RPMI8226 (cell line): Measurements from ENCODE around the gene SLC38A6.

ENCODE experiments used
- DNase-seq: peaks from one replicate; pipeline ENCODE4 v3.0.0-alpha.2; 2015

Gene SLC38A6

DNA sequence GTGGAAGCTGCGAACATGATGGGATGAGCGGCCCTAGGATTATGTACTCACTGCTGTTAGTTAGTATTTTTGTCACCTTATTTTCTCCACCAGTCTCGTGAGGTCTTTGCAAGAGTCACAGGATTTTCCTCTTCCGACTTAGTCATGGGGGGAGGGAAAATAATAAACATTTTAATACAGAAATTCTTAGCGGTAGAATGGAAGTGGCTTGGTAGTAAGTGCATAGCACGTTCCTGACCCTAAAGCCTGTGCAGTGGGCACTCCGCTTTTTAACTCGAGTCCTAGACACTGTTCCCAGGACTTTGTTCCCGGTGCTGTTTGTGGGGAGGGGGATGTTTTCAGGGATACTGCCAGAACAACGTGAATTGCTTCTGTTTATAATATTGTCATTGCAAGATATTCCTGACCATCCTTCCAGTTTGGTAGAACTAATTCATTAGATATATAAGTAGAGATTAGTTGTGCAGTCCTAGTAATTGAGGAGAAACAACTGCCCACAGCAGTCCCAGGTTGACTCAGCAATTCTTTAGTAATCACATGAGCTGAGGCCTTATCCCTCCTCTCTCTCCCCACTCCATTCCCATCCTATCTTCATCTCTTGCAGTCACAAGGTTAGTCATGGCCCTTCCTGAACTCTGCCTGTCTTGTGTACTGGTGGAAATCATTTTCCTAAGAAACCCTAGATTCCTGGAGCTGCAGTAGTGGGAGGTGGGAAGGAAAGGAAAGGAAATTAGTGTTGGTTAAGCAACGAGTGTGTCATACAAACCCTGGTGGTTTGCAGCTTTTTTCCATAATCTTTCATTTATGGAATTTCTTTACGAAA lies 799 bp downstream of the SLC38A6 start:
- DNase-seq: no peak

- no peak for DNase-seq
Observed at GRCh38 chr14:60984196-60984595, 3.2 kb downstream of the SLC38A6 start.

GRCh38 chr14:60986500-60986899 lies 5.5 kb downstream of the SLC38A6 start:
- no peak for DNase-seq

GRCh38 chr14:60989599-60989998 lies 8.6 kb downstream of the SLC38A6 start:
- no peak for DNase-seq

DNA sequence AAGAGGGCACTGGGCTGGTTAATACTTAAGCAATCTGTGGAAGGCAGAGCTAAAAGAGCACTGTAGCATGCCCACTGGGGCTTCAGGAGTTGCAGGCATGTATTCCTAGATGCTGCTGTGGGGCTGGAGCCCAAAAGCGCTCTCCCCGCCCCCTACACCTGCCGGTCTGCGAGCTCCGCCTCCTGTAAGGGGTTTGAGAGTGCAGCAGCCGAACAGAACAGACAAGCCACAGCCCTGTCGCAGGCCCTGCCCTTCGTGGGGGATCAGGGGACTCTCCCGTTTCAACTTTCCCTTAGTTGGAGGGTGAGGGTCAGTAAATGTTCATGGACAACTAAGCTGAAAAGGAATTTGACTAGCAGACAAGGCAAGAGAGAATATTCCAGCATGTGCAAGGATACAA lies 17.6 kb downstream of the SLC38A6 start:
- no peak for DNase-seq

GRCh38 chr14:60999536-60999935 lies 18.5 kb downstream of the SLC38A6 start:
- no peak for DNase-seq

DNA sequence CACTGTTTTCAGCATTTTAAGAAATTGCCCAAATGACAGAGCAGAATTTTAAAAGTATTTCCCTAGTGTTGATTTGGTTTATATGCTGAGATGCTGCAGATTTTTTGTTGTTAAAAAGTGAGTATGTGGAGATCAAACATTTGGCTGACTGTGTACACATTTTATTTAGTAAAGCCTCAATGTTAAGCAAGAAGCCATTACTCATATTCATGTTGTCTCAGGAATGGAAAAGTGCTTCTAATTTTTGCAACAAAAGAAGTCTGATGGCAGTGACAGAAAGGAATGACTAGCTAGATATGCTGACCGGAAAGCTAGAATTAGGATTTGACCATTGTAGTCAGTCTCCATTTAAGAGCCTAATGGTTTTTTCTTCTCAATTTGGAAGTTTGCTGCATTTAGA lies 22.5 kb downstream of the SLC38A6 start:
- DNase-seq: no peak

GRCh38 chr14:61019537-61019936 lies 38.5 kb downstream of the SLC38A6 start:
- no peak for DNase-seq

DNA sequence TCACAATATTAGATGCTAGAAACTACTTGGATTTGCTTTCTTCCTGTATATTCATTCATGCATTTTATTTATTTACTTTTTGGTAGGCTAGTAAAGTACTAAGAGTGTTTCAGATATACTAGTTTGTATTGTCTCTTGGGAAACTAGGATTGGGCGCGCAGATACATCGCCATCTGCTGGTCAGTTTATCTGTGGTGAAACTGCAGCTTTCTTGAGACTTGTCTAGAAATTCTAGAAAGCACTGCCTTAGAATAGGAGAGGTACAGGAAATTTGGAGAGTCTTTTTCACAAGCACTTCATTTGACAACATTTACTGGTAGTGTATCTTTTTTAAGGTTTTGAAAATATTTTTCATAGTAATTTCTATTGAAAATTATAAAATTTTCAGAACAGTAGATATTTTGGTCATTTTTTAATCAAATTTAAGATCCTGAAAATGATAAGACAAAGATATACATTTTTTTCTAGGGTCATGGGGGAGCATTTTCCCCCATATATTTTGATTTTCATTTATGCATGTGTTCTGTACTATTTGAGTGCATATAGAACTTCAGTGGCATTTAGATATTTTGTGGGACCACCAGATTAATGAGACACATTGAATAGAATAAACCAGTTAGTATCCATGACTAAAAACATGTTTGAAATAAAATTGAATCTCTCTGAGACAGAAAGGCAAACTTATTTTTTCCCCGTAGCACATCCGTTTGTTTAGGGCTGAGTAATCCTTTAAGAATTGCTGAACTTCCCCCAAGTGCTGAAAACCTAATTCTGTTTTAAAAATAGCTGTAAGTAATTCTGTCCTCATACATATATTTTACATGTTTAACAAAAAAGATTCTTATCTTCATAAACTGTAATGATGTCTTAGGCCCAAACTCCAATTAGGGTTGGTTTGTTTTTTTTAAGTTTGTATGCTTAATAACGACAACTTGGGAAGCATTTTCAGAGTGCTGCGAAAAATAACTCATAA lies 44.5 kb downstream of the SLC38A6 start:
- peak; percentile 58 for DNase-seq

GRCh38 chr14:61026526-61026925 lies 45.5 kb downstream of the SLC38A6 start:
- no peak for DNase-seq

DNA sequence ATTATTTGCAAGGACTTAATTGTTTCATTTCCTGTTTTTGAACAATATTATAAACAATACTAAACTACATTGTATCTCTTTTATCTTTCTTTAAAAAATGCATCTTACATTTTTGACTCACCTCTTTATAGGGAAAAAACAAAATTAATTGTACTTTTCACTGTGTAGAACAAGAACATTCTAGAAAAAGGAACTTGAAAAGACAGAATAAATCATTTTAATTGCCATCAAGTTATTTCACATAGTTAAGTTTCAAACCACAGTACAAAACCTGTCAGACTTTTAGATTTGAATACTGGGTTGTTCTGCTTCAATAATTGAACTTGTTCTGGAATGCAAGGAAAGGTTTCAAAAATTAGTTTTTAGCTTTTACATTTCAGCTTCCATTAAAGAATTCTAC lies 50.0 kb downstream of the SLC38A6 start:
- DNase-seq: no peak

- DNase-seq: no peak
Observed at GRCh38 chr14:61033054-61033453, 52.0 kb downstream of the SLC38A6 start.

- DNase-seq: no peak
Observed at GRCh38 chr14:61033855-61034254, 52.8 kb downstream of the SLC38A6 start.

GRCh38 chr14:61034416-61035120 lies 53.5 kb downstream of the SLC38A6 start:
- DNase-seq: peak; percentile 83

DNA sequence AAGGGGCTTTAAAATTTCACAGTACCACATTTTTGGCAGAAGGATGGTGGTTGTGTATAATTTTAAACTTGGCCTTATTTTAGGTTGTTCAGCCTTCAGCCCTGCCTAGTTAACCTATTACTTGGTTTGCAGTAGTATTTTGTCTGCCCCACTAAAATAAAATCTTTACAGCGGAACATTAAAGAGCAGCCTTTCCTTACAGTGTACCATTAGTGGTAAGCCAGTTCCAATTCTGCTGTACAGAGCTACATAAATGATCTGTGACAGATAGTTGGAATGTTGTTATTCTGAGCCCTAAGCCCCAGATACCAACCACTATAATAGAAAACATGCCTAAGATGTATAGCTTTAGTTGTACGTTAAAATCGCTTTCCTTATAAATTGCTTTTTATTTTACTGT lies 56.2 kb downstream of the SLC38A6 start:
- no peak for DNase-seq

GRCh38 chr14:61041704-61042103 lies 60.7 kb downstream of the SLC38A6 start:
- DNase-seq: no peak

GRCh38 chr14:61042220-61042619 lies 61.2 kb downstream of the SLC38A6 start:
- DNase-seq: no peak

DNA sequence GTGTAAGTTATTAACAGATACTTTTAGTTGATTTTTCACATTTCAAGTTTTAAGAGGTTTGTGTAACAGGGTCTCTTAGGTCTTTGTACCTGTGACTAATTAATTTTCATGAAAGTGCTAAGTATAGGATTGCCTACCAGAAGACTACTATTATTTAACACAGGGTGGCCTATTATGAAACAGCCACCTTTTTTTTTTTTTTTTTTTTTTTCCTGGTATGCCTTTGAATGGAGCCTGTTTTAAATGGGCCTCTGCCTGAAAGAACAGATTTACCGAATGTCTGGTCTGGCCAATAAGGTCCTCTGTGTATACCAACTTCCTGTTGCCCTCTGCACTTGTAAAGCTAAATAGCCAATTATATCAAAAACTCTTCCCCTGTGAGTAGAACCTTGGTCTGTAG lies 62.5 kb downstream of the SLC38A6 start:
- no peak for DNase-seq

DNA sequence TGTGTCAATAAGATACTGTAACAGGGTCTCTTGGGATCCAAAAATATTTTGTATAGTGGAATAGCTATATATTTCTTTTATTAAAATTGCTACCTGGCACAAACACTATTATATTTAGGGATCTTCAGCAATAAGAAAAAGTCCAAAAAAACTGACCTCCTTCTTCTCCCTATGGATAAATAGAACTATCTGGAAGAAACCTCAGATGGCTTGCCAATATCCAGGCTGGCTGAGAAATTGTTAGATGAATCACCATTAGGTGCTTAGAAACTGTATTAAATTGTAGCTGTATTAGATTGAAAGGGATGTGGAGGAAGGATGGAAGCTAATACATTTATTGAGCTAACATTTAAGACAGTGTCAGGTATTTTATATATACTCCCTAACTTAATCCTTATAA lies 66.0 kb downstream of the SLC38A6 start:
- no peak for DNase-seq

DNA sequence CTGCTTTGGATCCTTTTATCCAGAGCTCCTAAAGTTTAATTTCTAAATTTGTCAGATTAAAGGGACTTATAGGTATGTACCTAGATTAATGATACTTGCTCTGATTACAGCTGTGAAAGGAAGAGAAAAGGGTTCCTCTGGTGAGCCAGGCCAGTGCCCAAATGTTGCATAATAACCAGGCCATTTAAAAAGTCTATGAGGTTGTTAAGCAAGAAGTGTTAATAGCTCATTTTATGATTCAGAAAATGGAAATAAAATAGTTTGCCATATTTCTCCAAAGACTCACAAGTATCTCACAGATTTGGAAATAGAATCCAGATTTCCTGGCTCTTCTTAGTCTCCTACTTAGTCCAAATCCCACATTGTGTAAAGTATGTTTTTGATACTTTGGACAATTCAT lies 67.6 kb downstream of the SLC38A6 start:
- no peak for DNase-seq

DNA sequence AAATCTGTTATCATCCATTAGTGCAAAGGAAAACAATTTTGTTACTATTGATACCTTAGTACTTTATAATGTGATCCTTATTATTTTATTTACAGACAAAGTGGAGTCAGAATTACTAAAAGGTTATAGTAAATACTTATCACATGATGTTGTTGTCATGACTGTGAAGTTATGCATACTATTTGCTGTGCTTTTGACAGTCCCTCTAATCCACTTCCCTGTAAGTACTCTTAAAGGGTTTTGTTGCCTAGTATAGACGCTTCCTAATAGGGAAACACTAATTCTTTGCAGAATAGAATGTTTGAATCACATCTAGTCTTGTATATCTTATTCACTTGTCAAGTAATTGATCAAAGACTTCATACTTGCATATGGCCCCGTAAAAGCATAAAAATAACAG lies 69.4 kb downstream of the SLC38A6 start:
- no peak for DNase-seq

DNA sequence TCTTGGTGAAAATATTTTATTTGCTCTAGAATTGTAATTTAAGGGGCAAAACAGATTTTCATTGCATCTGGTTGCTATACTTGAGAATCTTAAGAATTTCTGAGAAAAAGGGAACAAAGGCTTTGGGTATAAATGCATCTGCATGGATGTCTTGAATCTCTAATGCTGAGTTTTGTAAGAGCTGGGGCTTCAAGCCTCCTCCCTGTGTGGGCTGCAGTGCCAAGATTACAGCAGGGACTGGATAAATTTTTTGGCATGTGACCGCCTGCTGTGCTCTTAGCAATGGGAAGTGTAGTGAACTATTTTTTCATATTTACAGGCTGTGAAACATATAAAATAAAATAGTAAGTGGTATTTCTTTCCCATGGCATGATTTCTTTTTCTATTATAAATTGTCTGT lies 70.0 kb downstream of the SLC38A6 start:
- no peak for DNase-seq

DNA sequence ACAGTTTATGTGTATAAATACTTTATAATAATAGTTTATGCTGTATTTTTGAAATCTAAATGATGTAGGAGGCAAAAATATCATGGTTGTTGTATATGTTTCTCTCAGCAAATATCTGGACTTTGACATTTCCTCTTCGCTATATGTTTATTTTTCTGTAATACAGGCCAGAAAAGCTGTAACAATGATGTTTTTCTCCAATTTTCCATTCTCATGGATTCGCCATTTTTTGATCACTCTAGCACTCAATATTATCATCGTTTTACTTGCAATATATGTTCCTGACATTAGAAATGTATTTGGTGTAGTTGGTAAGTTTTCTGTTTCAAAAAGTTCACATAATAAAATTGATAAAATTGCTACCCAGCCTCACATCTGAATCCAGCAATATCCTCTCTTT lies 70.6 kb downstream of the SLC38A6 start:
- no peak for DNase-seq
